RPMI8226 (cell line): ENCODE results near the gene BAHCC1.

ENCODE experiments used
- DNase-seq: peaks from one replicate; pipeline ENCODE4 v3.0.0-alpha.2; 2015

Gene BAHCC1

GRCh38 chr17:81500047-81500446, 104.8 kb downstream of the BAHCC1 start:
- DNase-seq = no peak

GRCh38 chr17:81502471-81503017, 107.3 kb downstream of the BAHCC1 start:
- no peak for DNase-seq

- DNase-seq = no peak
Observed at GRCh38 chr17:81503619-81504018, 108.4 kb downstream of the BAHCC1 start.

- no peak for DNase-seq
Observed at GRCh38 chr17:81508639-81509206, 113.5 kb downstream of the BAHCC1 start.

GRCh38 chr17:81509207-81509971, 114.1 kb downstream of the BAHCC1 start:
- peak; percentile 48 for DNase-seq

GRCh38 chr17:81509972-81510784, 114.9 kb downstream of the BAHCC1 start:
- DNase-seq = no peak

- no peak for DNase-seq
Observed at GRCh38 chr17:81510785-81511553, 115.7 kb downstream of the BAHCC1 start.

GRCh38 chr17:81511554-81511803, 116.2 kb downstream of the BAHCC1 start:
- no peak for DNase-seq

- no peak for DNase-seq
Observed at GRCh38 chr17:81511804-81512561, 116.7 kb downstream of the BAHCC1 start.

GRCh38 chr17:81512562-81513371, 117.5 kb downstream of the BAHCC1 start, which contains the start of gene ACTG1:
Gene ACTG1 (minus strand): TSS chr17:81512799. CDS start chr17:81512354, 445 bp downstream.
- DNase-seq = peak; percentile 96

- peak; percentile 73 for DNase-seq
Observed at GRCh38 chr17:81513372-81513752, 118.1 kb downstream of the BAHCC1 start.

- DNase-seq = peak; percentile 76
Observed at GRCh38 chr17:81513753-81514488, 118.7 kb downstream of the BAHCC1 start.

GRCh38 chr17:81514489-81514738, 119.2 kb downstream of the BAHCC1 start:
- DNase-seq = no peak

GRCh38 chr17:81514739-81515529, 119.7 kb downstream of the BAHCC1 start:
- peak; percentile 79 for DNase-seq

- no peak for DNase-seq
Observed at GRCh38 chr17:81515530-81516041, 120.3 kb downstream of the BAHCC1 start.
